Neural progenitor cell (in vitro differentiated cells): ENCODE data around the gene PHYHD1.

Source experiments
- EZH2 ChIP-seq: fragments of 200-600 bp; sonication (generic); IDR thresholded peaks from 2 replicates; pipeline ENCODE4 v1.6.1; 2017; ENCODE audit warnings: antibody characterized with exemption, mild to moderate bottlenecking, moderate library complexity
- TF ChIP-seq, protein P1 (sequence below): fragments of 200-600 bp; sonication (generic); IDR thresholded peaks from 2 replicates; pipeline ENCODE4 v1.5.1; 2017; ENCODE audit warnings: antibody characterized with exemption, mild to moderate bottlenecking

DNA sequence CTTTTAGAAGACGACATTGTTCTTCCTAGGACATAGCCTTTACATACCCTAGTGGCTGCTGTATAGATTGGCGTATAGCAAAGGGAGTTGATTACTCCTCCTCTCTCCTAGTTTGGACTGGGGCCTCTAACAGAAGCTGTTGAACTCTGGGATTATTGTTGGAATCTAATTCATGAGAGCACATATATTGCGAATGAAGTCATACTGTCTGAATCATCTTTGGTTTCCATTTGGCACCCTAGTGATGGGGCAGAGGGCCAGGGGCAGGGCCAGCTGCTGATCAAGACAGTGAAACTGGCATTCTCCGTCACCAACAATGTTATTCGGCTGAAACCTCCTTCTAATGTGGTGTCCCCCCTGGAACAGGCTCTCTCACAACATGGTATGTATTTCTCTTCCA, 67.0 kb downstream of the PHYHD1 start:
- TF ChIP-seq, protein P1, sequence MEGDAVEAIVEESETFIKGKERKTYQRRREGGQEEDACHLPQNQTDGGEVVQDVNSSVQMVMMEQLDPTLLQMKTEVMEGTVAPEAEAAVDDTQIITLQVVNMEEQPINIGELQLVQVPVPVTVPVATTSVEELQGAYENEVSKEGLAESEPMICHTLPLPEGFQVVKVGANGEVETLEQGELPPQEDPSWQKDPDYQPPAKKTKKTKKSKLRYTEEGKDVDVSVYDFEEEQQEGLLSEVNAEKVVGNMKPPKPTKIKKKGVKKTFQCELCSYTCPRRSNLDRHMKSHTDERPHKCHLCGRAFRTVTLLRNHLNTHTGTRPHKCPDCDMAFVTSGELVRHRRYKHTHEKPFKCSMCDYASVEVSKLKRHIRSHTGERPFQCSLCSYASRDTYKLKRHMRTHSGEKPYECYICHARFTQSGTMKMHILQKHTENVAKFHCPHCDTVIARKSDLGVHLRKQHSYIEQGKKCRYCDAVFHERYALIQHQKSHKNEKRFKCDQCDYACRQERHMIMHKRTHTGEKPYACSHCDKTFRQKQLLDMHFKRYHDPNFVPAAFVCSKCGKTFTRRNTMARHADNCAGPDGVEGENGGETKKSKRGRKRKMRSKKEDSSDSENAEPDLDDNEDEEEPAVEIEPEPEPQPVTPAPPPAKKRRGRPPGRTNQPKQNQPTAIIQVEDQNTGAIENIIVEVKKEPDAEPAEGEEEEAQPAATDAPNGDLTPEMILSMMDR: no peak
- TF ChIP-seq EZH2: no peak
